Limb (tissue), 2 donors: ENCODE data around the gene SLC25A26.
"Not testable (repeated sequence)": the region's sequence is repeated elsewhere in the genome, so short reads cannot be mapped to it uniquely, and the experiment has no call there.

ENCODE experiments used
- DNase-seq, 2 donors: peaks; one replicate each; pipeline ENCODE4 v3.0.0-alpha.2; 2016; ENCODE audit errors: extremely low spot score in 2 of 2

Gene SLC25A26

DNA sequence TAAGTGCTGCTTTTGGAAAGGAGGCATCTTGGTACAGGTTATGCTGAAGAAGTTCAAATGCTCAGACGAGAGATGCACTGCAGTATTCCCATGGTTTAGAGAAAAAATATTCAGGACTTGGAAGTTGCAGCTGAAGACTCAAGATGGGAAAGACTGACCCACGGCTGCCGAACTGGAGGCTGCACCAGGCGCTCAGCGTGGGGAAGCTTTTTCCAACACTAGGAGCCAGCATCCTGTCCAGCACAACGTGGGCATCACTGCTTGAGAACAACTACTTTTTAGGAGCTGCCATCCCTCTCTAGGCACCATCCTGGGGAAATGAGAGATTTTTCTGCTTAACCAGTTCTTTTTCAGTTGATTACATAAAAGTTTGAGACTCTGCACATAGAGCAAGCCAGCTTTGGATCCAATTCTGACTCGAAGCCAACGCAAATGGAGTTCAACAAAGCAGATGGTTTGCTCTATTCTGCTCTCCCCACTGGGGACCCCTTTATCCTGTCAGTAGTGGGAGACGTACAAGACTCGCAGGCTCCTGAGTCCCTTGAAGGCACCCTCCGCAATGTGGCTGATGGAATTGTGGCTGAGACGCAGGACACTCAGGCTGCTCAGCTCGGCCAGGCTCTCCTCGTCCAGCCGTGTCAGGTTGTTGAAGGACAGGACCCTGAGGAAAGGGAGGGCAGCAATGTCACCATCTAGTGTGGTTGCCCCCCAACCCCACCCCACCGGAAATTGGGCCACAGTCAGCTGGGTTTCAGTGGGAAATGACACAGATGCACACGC, 186.2 kb downstream of the SLC25A26 start:
- DNase-seq = no peak

DNA sequence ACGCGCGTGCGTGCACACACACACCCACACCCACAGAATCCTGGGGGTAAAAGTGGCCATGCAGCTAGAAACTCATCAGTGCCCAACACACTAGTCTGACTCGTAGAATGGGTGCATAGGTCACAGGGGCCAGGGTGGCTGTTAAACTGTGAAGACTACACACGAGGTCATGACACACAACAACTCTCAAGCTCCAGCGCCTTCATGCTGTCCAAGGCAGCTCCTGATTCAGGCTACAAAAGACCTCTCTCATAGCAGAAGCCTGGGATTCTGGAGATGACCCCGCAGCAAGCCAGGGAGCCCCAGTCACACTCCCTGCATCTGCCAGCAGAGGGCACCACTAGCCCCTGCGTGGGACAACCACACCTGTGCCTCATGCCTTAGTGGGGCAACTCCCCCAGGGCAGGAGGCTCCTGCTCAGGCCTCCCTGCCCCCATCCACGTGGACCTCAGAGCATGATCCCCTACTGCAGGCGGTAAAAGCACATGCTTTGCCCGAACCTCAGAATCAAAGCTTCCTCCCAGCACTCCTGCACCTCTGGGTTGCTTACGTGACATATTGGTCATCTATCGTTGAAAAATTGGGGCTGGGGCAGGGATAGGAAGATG, 186.9 kb downstream of the SLC25A26 start:
- peak in 1 of 2 donors; percentile 83 for DNase-seq

DNA sequence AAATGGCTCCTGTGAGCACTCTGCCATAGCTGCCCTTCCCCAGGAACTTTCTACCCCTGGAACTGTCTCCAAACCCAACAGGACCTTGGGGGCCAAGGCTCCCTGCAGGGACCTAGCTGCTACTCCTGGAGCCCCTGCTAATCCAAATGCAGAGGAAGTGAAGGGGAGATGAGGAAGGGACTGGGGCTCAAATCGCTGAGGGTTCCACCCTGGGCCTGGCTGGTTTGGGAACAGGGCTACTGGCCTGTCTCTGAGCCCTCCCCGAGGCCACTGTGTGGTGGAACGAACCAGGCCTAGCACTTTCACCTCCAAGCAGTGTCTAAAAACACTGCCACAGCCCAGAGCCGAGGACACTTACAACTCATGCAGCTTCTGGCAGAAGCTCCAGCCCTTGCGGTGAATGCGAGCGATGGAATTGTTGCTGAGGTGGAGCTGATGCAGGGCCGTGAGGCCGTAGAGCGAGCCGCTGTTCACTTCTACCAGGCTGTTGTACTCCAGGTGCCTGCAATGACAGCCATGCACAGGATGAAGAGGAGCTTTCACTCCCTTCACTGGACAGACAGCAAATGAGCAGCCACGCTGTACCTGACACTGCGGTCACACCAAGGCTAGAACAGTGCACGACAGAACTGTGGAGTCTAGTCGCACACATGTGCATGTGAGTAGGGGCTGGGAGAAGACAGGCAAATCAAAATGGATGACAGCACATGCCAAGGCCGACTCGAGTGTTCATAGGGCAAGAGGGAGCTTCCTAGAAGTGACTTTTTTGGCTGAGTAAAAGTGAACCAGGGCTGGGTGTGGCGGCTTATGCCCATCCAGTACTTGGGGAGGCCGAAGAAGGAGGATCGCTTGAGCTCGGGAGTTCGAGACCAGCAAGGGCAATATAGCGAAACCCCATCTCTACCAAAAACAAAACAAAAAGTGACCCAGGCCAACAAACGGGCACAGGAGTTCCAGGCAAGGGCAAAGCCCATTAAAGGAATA, 189.3 kb downstream of the SLC25A26 start:
- DNase-seq = no peak

DNA sequence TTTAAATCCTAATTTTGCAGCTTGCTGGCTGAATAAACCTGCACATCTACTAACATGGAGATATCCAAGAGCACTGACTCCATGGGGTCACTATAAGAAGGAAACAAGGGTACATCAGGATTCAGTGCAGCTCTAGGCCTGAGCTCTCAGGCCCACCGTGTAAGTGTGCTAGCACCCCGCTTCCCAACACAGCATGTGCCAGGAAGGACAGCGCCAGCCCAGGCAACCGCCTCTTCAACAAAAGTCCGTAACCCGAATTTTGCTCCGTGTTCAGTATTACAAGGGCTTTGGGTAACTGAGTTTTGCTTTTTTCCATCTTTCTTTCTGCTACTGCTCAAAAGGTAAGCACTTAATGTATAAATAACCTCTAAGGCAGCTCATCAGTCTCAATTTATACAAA, 190.2 kb downstream of the SLC25A26 start:
- DNase-seq = no peak

DNA sequence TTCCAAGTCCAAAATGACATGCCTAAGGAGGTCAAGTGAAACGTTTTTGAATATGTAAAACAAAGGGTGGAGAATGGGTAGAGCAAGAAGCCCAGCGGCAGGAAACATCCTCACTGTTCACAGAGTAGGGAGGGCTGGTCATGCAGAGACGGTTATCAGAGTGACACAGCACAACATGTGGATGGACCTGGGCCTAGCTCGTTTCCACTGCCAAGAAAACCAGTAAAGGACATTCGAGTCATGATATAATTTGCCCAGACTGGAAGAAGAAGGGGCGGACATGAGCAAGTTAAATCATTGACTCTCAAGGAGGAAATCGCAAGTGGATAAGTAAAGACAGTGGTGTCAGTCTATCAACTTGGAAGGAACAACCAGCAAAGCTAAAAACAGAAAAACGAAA, 190.7 kb downstream of the SLC25A26 start:
- DNase-seq = no peak

DNA sequence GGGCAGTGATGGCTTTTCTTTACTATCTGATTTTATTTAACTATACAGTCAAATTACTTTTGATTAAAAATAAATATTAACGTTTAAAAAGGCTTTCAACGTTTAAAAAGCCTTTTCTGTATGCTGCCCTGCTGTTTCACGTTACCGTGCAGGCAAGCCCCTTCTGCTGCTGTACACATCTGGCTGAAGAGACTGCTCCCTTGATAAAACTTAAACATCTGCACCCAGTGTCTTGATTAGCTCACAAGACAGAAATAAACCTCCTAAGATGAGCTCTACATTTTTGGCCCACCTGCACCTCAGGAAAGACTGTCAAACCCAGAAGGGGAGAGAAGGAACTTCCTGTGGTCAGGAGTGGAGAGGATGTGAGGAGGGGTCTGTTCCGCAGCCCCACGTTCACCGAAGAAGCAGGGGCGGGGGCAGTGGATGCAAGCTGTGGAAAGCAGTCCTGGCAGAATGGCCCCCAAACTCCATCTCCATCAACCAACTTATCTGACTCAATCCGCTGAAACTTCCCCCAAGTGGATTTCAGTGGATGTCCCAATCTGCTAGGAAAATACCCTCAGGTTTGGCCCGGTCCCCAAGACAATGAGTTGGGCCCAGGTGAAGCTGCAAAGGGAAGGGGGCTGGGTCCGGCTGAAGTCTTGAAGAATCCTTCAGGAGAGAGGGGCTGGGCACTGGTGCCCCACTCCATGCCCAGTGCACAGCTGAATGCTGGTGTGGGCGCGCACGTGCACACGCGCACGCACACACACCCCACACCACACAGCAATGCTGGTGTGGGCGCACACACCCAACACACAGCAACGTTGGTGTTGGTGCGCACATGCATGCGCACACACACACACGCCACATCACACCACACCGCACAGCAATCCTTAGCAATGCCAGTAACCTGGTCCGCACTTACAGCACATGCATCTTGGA, 191.4 kb downstream of the SLC25A26 start:
- no peak for DNase-seq

DNA sequence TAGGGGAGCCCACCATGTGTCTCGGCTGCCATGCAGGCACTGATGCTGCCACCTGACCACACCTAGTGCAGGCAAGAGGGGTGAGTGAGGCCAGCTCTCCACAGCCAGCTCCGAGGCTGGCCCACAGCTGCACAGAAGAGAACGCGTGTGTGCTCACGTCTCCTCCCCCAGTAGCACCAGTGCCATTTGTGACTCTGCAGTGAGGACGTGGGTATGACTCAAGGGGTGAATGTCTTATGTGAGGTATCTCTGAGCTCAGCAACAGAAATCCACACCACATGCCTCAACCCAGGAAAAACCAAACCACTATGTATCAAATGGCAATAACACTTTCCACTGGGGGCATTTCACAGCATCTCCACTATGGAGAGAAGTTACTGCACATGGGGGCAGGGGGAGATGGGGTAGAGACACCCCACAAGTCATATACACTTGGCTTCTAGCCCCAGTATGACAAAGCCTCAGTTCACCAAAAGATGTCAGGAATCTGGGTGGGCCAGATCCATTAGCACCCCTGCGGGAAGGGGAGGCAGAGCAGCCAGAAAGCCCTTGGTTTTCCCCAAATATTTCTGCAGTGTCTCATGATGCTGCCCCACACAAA, 192.4 kb downstream of the SLC25A26 start:
- no peak for DNase-seq

DNA sequence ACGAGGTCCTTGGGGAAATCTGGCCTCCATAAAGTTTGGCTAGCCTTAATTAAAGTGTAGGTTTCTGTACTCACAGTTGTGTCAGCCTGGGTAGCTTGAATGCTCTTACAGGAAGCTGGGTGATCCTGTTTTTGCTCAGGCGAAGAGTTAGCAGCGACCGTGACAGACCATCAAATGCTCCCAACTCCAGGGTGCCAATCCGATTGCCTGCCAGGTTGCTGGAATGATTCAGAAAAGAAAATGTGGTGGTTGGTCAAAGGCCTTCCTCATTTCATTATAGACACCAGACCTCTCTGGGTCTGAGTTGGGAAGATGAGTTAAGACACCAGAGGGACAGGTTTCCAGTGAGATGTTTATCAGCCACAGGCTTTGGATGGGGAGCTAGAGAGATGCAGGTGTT, 194.0 kb downstream of the SLC25A26 start:
- no peak for DNase-seq

DNA sequence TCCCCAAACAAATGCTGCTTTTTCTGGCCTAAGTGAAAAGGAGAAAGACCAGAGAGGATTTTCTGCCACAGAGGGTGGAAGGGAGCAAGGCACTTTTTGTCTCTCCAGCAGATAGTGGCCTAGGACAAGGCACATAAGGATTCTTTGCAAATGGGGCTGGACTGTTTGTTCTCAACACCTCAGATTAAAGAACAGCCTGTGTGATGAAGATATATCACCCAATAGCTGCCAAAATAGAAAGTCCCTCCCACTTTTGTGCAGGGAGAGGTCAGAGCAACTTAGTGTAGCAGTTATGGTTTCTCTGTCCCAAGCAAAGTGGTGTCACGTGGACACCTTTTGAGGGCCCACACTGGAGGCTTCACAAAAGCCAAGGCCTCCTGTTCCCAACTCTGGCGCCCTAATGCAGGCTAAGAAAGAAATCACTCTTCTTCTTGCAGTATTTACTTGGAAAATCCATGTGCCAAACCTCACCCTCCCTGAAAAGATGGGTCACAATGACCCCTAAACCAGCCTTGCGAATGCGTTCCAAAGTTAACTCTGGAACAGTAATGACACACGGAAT, 195.1 kb downstream of the SLC25A26 start:
- no peak for DNase-seq

DNA sequence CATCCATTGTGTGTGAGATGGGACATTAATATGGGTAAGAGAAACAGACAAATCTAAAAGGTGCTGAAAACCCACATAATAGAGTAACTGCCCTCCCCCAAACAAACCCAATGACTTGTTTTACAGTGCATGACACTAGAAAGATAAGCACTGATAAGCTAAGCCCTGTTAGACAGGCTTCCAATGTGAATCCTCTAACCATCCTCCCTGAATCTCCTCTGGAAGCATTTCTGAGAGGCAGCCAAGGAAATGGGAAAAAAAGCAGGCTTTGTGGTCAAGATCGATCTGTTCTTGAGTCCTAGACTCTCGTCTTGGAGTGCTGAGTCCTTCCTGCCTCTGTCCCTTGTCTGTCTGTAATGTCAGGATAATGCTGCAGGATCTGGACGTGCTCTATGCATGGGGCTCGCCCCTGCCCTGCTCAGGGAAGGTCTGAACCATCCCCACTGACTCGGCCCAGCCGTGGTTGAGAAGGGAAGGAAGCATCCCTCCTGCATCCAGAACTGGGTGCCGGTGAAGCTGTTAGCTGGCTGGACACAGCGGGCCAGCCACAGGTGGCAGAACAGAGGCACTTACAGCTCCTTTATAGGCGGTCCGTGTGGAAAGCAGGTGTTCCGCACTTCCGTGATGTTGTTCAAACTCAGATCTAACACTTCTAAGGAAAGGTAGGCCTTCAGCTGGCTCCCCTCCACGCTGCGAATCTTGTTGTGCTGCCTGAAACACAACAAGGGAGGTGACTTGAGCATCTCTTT, 195.9 kb downstream of the SLC25A26 start:
- DNase-seq = no peak

DNA sequence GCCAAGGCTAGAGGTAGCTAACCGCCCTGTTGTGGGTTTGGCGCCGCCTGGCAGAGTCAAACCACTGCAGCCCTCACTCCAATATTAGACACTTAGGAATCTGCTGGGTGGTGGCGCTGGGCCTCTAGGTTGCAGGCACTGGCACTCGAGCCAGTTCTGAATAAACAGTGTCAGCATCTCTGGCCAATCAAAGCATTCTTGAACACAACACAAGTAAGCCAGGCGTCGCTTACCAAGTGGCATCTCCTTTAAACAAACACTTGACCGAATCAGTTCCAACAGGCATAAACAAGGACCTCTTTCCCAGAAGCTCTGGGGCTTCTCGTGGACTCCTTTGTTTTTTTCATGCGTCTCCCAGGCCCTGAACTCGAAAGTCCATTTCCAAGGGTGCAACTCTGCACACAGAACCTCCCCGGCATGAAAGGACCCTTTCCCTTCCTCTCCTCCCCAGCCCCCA, 197.7 kb downstream of the SLC25A26 start:
- no peak for DNase-seq

DNA sequence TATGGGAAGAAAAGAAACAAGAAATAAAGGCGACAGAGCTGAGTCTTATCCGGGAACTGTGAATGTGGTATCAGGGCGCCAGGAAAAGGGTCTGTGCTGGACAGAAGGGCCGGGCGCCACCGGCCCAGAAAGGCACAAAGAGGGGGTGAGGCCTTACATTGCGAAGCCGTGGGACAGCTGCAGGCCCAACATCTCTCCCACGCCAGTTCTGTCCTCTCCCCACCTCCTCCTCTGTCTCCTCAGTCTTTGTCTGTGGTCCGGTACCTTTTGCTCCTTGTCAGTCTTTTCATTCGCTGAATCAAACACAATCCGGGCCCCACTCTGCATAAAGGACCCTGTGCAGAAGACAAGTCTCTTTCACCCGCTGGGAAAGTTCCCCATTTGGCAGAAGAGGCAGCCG, 198.2 kb downstream of the SLC25A26 start:
- no peak for DNase-seq

DNA sequence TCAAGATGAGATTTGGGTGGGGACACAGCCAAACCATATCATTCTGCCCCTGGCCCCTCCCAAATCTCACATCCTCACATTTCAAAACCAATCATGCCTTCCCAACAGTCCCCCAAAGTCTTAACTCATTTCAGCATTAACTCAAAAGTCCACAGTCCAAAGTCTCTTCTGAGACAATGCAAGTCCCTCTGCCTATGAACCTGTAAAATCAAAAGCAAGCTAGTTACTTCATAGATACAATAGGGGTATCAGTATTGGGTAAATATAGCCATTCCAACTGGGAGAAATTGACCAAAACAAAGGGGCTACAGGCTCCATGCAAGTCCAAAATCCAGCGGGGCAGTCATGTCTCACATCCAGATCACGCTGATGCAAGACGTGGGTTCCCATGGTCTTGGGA, 200.3 kb downstream of the SLC25A26 start:
- DNase-seq = not testable (repeated sequence)

DNA sequence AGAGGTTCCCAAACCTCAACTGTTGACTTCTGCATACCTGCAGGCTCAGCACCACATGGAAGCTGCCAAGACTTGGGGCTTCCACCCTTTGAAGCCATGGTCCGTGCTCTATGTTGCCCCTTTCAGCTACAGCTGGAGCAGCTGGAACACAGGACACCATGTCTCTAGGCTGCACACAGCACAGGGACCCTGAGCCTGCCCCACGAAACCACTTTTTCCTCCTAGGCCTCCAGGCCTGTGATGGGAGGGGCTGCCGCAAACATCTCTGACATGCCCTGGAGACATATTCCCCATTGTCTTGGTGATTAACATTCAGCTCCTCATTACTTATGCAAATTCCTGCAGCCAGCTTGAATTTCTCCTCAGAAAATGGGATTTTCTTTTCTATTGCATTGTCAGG, 201.1 kb downstream of the SLC25A26 start:
- not testable (repeated sequence) for DNase-seq

DNA sequence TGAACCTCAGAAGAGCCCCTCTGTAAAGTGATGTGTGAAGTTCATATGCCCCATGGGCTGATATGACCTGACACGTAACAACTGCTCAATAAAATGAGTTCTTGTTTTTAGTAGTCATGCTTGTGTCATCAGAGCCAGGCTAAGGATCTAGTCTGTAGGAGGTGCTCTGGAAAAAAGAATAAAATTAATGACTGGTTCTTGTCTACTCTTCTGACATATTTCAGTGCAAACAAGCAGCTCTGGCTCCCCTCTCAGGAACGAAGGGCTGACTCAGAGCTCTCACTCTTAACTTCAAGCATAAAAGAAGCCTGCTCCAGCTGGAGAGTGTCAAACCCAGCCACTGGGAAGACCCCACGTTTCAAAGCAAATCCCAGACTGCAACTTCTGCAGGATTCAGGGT, 203.0 kb downstream of the SLC25A26 start:
- DNase-seq = no peak

DNA sequence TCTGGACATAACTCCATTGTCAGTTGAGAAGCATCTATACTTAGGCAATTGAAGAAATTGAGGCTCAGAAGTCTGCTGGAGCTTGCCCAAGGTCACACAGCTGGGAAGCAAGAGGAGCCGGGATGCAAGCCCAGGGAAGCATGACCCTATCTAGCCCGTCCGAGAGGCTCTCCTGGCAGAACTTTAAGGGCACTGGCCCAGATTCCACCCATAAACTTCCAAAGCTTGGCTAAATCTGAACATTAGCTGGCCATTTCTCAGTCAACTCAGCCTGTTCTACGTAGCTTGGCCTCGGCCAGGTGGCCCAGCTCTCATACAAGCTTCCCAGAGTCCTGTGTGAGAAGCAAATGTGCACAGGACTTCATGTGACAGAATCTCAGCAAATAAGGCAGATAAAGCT, 204.2 kb downstream of the SLC25A26 start:
- no peak for DNase-seq

DNA sequence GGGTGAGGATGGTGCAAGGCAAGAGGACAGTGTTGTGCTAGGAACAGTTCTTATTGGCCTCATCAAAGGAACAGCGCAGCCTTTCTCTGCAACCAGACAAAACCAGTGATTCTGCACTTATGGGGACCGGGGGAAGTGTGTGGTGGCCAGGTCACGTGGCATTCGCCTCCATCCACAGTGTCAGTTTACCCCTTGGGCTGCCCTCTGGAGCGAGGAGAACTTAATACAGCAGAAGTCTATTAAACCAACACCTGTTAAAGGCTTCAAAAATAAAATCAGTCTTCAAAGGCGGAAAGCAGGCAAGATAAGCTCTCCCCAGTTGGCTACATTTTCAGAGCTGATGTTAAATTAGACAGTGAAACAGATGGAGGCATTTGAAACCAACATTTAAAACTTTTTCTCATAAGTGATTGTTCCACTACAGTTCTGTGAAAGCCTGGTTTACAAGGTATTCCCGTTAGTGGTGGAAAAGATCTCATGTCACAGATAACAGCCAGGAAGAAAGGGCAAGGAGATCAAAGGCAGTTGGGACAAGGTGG, 204.8 kb downstream of the SLC25A26 start:
- peak in 1 of 2 donors; percentile 31 for DNase-seq

DNA sequence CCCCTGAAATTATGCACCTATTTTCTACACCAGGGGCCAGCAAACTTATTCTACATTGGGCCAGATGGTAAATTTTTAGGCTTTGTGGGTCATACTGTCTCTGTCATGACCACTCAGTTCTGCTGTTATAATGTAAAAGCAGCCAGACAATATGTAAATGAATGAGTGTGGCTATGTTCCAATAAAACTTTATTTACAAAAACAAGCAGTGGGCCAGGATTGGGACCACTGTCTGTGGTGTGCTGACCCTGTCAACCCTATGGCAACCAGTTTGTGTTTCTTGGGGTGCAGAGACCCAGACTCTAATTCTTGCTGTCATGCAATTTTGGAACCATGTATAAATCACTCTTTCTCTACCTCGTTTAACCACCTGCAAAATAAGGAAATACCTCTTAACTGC, 205.3 kb downstream of the SLC25A26 start:
- DNase-seq = no peak

DNA sequence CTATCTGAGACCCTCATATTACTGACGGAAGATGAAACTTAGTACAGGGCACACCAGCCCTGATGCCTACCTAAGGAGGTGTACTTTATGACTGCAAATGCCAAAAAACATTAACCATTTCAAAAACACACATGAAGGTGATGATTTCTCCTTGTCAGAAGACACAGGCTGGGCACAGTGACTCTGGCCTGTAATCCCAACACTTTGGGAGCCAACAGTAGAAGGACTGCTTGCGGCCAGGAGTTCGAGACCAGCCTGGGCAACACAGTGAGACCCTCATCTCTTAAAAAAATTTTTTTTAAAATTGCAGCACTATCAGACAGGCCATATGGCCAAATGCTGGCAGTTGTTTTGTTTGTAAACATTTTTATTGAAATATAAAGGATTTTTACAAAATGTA, 206.6 kb downstream of the SLC25A26 start:
- DNase-seq = no peak
